HepG2 (cell line): Measurements from ENCODE around the gene CARHSP1.

Source experiments
- ATAD3A ChIP-seq: sonication (generic); formaldehyde crosslinking; IDR thresholded peaks from 2 replicates; pipeline ENCODE4 v1.4.0; 2020; ENCODE audit warnings: missing genetic modification reagents
- CEBPB ChIP-seq: IDR thresholded peaks from 2 replicates; pipeline ENCODE4 v1.6.1; 2011; ENCODE audit warnings: low read depth, low read length, improper control_type of control experiment, borderline replicate concordance
- CTCF ChIP-seq: sonication (generic); formaldehyde crosslinking; IDR thresholded peaks from 2 replicates; pipeline ENCODE4 v1.5.0; 2020; ENCODE audit warnings: mild to moderate bottlenecking, missing genetic modification reagents, moderate library complexity
- ETV6 ChIP-seq: sonication (generic); formaldehyde crosslinking; conservative IDR thresholded peaks from 2 replicates; pipeline ENCODE4 v1.4.0; 2020; ENCODE audit warnings: missing genetic modification reagents
- EZH2 ChIP-seq: conservative IDR thresholded peaks from 2 replicates; pipeline ENCODE4 v1.6.1; 2012; ENCODE audit warnings: mild to moderate bottlenecking, low read depth, low read length, moderate library complexity
- GTF2F1 ChIP-seq: fragments of 150-350 bp; IDR thresholded peaks from 2 replicates; pipeline ENCODE4 v1.6.1; 2014; ENCODE audit warnings: low read length
- HOMEZ ChIP-seq: IDR thresholded peaks from 2 replicates; pipeline ENCODE4 v1.6.1; 2016; ENCODE audit warnings: low read depth
- NFATC3 ChIP-seq: sonication (generic); formaldehyde crosslinking; IDR thresholded peaks from 2 replicates; pipeline ENCODE4 v1.5.1; 2020; ENCODE audit warnings: mild to moderate bottlenecking, missing genetic modification reagents
- POLR2AphosphoS5 ChIP-seq: IDR thresholded peaks from 2 replicates; pipeline ENCODE4 v1.6.1; 2012; ENCODE audit warnings: low read depth, low read length
- TAF1 ChIP-seq: sonication (generic); formaldehyde crosslinking; IDR thresholded peaks from 2 replicates; pipeline ENCODE4 v1.4.0; 2020; ENCODE audit warnings: missing genetic modification reagents
- ZNF3 ChIP-seq: IDR thresholded peaks from 2 replicates; pipeline ENCODE4 v1.7.0; 2017; ENCODE audit warnings: inconsistent platforms
- ZNF768 ChIP-seq: sonication (generic); formaldehyde crosslinking; IDR thresholded peaks from 2 replicates; pipeline ENCODE4 v1.4.0; 2020; ENCODE audit warnings: missing genetic modification reagents

- no peak for TF ChIP-seq ETV6
- no peak for TF ChIP-seq POLR2AphosphoS5
- TF ChIP-seq EZH2 = no peak
- TF ChIP-seq NFATC3 = no peak
- TF ChIP-seq CEBPB = no peak
- no peak for TF ChIP-seq CTCF (CRISPR knock-in tag)
- no peak for TF ChIP-seq ATAD3A (CRISPR knock-in tag)
- TF ChIP-seq ZNF768 = no peak
- TF ChIP-seq GTF2F1 = no peak
- no peak for TF ChIP-seq HOMEZ
- no peak for TF ChIP-seq ZNF3
- no peak for TF ChIP-seq TAF1 (CRISPR knock-in tag)
Measured at GRCh38 chr16:8908810-8909468, 40.1 kb upstream of the CARHSP1 start.
